Neural cell (in vitro differentiated cells): ENCODE measurements around the gene PTPRG. TPM values are rescaled to one million over a fixed set of nuclear protein-coding genes. Genes with fewer than 3 reads are reported as not detected.
"Not testable (repeated sequence)": the region's sequence is repeated elsewhere in the genome, so short reads cannot be mapped to it uniquely, and the experiment has no call there.

Source experiments
- H2AFZ ChIP-seq: fragments of 200-600, 300-800 bp; sonication (generic), shearing (Covaris generic); 2 replicates; pipeline ENCODE4 v1.6.0; 2014; ENCODE audit warnings: low read depth, mild to moderate bottlenecking, antibody characterized with exemption, low read length, moderate library complexity
- H3F3A ChIP-seq: fragments of 200-600 bp; shearing (Covaris generic); 2 replicates; pipeline ENCODE4 v1.6.1; 2016; ENCODE audit warnings: mild to moderate bottlenecking, moderate library complexity, mixed read lengths, antibody characterized with exemption, low read length; ENCODE audit not compliant: insufficient read depth, poor library complexity, severe bottlenecking
- H3K27ac ChIP-seq: fragments of 200-600, 300-800 bp; sonication (generic), shearing (Covaris generic); 2 replicates; pipeline ENCODE4 v1.5.1; 2014; ENCODE audit warnings: mild to moderate bottlenecking, low read length, moderate library complexity
- H3K27me3 ChIP-seq: fragments of 300-800, 200-600 bp; sonication (generic), shearing (Covaris generic); 2 replicates; pipeline ENCODE4 v1.6.0; 2014; ENCODE audit warnings: mild to moderate bottlenecking, low read depth, low read length, moderate library complexity; ENCODE audit not compliant: insufficient read depth
- H3K36me3 ChIP-seq: fragments of 300-800, 200-600 bp; sonication (generic), shearing (Covaris generic); 2 replicates; pipeline ENCODE4 v1.5.1; 2014; ENCODE audit warnings: mild to moderate bottlenecking, antibody characterized with exemption, low read length, moderate library complexity; ENCODE audit not compliant: insufficient read depth
- H3K4me2 ChIP-seq: fragments of 300-800, 200-600 bp; sonication (generic), shearing (Covaris generic); 2 replicates; pipeline ENCODE4 v1.6.0; 2014; ENCODE audit warnings: mild to moderate bottlenecking, low read length
- H3K4me3 ChIP-seq: fragments of 300-800, 200-600 bp; sonication (generic), shearing (Covaris generic); 2 replicates; pipeline ENCODE4 v1.5.1; 2014; ENCODE audit warnings: mild to moderate bottlenecking, low read length, moderate library complexity
- H3K79me2 ChIP-seq: fragments of 200-600 bp; shearing (Covaris generic); replicated peaks from 2 replicates; pipeline ENCODE4 v1.6.0; 2014; ENCODE audit warnings: mild to moderate bottlenecking, low read length, moderate library complexity; ENCODE audit not compliant: insufficient read depth
- H3K9ac ChIP-seq: fragments of 300-800, 200-600 bp; sonication (generic), shearing (Covaris generic); 2 replicates; pipeline ENCODE4 v1.6.1; 2016; ENCODE audit warnings: mild to moderate bottlenecking, low read length, mixed read lengths
- H3K9me2 ChIP-seq: fragments of 200-600 bp; shearing (Covaris generic); 2 replicates; pipeline ENCODE4 v1.6.1; 2016; ENCODE audit warnings: mild to moderate bottlenecking, low read length, mixed read lengths; ENCODE audit not compliant: insufficient read depth
- H3K9me3 ChIP-seq: fragments of 200-600, 300-800 bp; sonication (generic), shearing (Covaris generic); 2 replicates; pipeline ENCODE4 v1.6.1; 2016; ENCODE audit warnings: mild to moderate bottlenecking, mixed run types, low read length, moderate library complexity, mixed read lengths
- H4K20me1 ChIP-seq: fragments of 200-600 bp; shearing (Covaris generic); 2 replicates; pipeline ENCODE4 v1.6.1; 2016; ENCODE audit warnings: mild to moderate bottlenecking, mixed run types; ENCODE audit not compliant: insufficient read depth
- CTCF ChIP-seq: fragments of 450-650 bp; IDR thresholded peaks from 2 replicates; pipeline ENCODE4 v1.5.1; 2014; ENCODE audit warnings: antibody characterized with exemption, mild to moderate bottlenecking, moderate library complexity; ENCODE audit not compliant: poor library complexity, severe bottlenecking
- EP300 ChIP-seq: fragments of 450-650 bp; conservative IDR thresholded peaks from 2 replicates; pipeline ENCODE4 v1.6.1; 2014; ENCODE audit warnings: antibody characterized with exemption, mild to moderate bottlenecking, moderate library complexity; ENCODE audit not compliant: poor library complexity, severe bottlenecking
- EZH2 ChIP-seq: fragments of 200-600, 300-800 bp; shearing (Covaris generic), sonication (generic); IDR thresholded peaks from 2 replicates; pipeline ENCODE4 v1.6.1; 2014; ENCODE audit warnings: antibody characterized with exemption, low read length, borderline replicate concordance, mild to moderate bottlenecking; ENCODE audit not compliant: insufficient read depth, poor library complexity, severe bottlenecking
- MXI1 ChIP-seq: fragments of 450-650 bp; conservative IDR thresholded peaks from 2 replicates; pipeline ENCODE4 v1.6.1; 2014; ENCODE audit warnings: antibody characterized with exemption, mild to moderate bottlenecking; ENCODE audit not compliant: poor library complexity, severe bottlenecking
- POLR2AphosphoS5 ChIP-seq: IDR thresholded peaks from 2 replicates; pipeline ENCODE4 v1.6.1; 2012
- RAD21 ChIP-seq: fragments of 450-650 bp; conservative IDR thresholded peaks from 2 replicates; pipeline ENCODE4 v1.6.1; 2014; ENCODE audit warnings: antibody characterized with exemption, mild to moderate bottlenecking, moderate library complexity
- REST ChIP-seq: IDR thresholded peaks from 2 replicates; pipeline ENCODE4 v1.6.1; 2012; ENCODE audit warnings: borderline replicate concordance
- SMC3 ChIP-seq: fragments of 450-650 bp; conservative IDR thresholded peaks from 2 replicates; pipeline ENCODE4 v1.6.1; 2014; ENCODE audit warnings: antibody characterized with exemption, mild to moderate bottlenecking, moderate library complexity; ENCODE audit not compliant: poor library complexity
- TAF1 ChIP-seq: IDR thresholded peaks from 2 replicates; pipeline ENCODE4 v1.6.1; 2012; ENCODE audit warnings: low read depth
- polyA plus RNA-seq: library from polyadenylated mRNA; depleted of rRNA; stranded (reverse); fragments of >200 nt; gene quantifications from 2 replicates; pipeline ENCODE4 v1.2.3, GENCODE V29; 2014

PTPRG gene
- polyA plus RNA-seq, 1 donor from 2014 or later = 33.1 TPM

- no peaks in the 10 kb centered on the region for H3K9me3 ChIP-seq
- no peak overlapping the region for H3K4me3 ChIP-seq
- TF ChIP-seq TAF1 = no peak
- TF ChIP-seq MXI1 = no peak
- TF ChIP-seq SMC3 = no peak
- no peak for TF ChIP-seq EP300
- TF ChIP-seq REST = no peak
- TF ChIP-seq POLR2AphosphoS5 = no peak
- TF ChIP-seq EZH2 = no peak
- TF ChIP-seq CTCF = no peak
- H2AFZ ChIP-seq = no peak overlapping the region
- H3F3A ChIP-seq = no peaks in the 10 kb centered on the region
- H3K27me3 ChIP-seq = no peaks in the 10 kb centered on the region
- H4K20me1 ChIP-seq = no peaks in the 10 kb centered on the region
- H3K9me2 ChIP-seq = no peaks in the 10 kb centered on the region
- H3K4me2 ChIP-seq = no peak overlapping the region
- no peak overlapping the region for H3K27ac ChIP-seq
- no peaks in the 10 kb centered on the region for H3K36me3 ChIP-seq
- H3K79me2 ChIP-seq = no peaks in the 10 kb centered on the region
- H3K9ac ChIP-seq = no peak overlapping the region
These were observed 253.3 kb downstream of the PTPRG start for GRCh38 chr3:61814674-61815073.

GRCh38 chr3:61816304-61816703 is 254.9 kb downstream of the PTPRG start:
- H2AFZ ChIP-seq, H3K4me3 ChIP-seq, H3K36me3 ChIP-seq, H3K4me2 ChIP-seq, H3K9me2 ChIP-seq, H3F3A ChIP-seq, H4K20me1 ChIP-seq, H3K79me2 ChIP-seq, H3K27ac ChIP-seq, H3K9ac ChIP-seq, H3K27me3 ChIP-seq, H3K9me3 ChIP-seq: not testable (repeated sequence)

- no peak overlapping the region for H3K27ac ChIP-seq
- no peak overlapping the region for H3K4me3 ChIP-seq
- no peaks in the 10 kb centered on the region for H3F3A ChIP-seq
- no peak overlapping the region for H3K4me2 ChIP-seq
- no peaks in the 10 kb centered on the region for H4K20me1 ChIP-seq
- H3K9me2 ChIP-seq = no peaks in the 10 kb centered on the region
- no peaks in the 10 kb centered on the region for H3K79me2 ChIP-seq
- H3K36me3 ChIP-seq = no peaks in the 10 kb centered on the region
- no peak overlapping the region for H2AFZ ChIP-seq
- H3K9ac ChIP-seq = no peak overlapping the region
- H3K9me3 ChIP-seq = no peaks in the 10 kb centered on the region
- TF ChIP-seq EZH2 (no peak), REST (no peak), RAD21 (no peak), TAF1 (no peak), EP300 (no peak), POLR2AphosphoS5 (no peak), CTCF (no peak), MXI1 (no peak), SMC3 (no peak)
- no peaks in the 10 kb centered on the region for H3K27me3 ChIP-seq
These were observed 258.5 kb downstream of the PTPRG start for GRCh38 chr3:61819861-61820260.
